ENCODE results near the gene LRRC52.

The LRRC52 gene

GRCh38 chr1:165543532-165544438 is at the start of gene LRRC52:
Gene LRRC52 (plus strand): TSS chr1:165544000. CDS start chr1:165544297, 297 bp downstream.
- Mint-ChIP-seq H3K36me3 (no peaks in the 10 kb centered on the region), H3K9me3 (no peaks in the 10 kb centered on the region), H3K4me1 (no peaks in the 10 kb centered on the region), H3K27ac (no peak within 1 kb of the TSS), H3K4me3 (no peak within 1 kb of the TSS), H3K27me3 (peaks cover 51% of the 10 kb centered on the region)
- CTCF ChIA-PET = no interaction called here
- no peak for DNase-seq

GRCh38 chr1:165494949-165495857 is 48.6 kb upstream of the LRRC52 start:
- no peak overlapping the region for H3K4me3 Mint-ChIP-seq
- H3K4me1 Mint-ChIP-seq = no peaks in the 10 kb centered on the region
- CTCF ChIA-PET = no interaction called here
- no peaks in the 10 kb centered on the region for H3K9me3 Mint-ChIP-seq
- no peaks in the 10 kb centered on the region for H3K36me3 Mint-ChIP-seq
- peaks cover 39% of the 10 kb centered on the region for H3K27me3 Mint-ChIP-seq
- no peak overlapping the region for H3K27ac Mint-ChIP-seq
- no peak for DNase-seq

GRCh38 chr1:165495858-165496205 is 48.0 kb upstream of the LRRC52 start:
- Mint-ChIP-seq H3K9me3 (no peaks in the 10 kb centered on the region), H3K36me3 (no peaks in the 10 kb centered on the region), H3K27me3 (peaks cover 37% of the 10 kb centered on the region), H3K4me1 (no peaks in the 10 kb centered on the region), H3K4me3 (no peak overlapping the region), H3K27ac (no peak overlapping the region)
- CTCF ChIA-PET = no interaction called here
- no peak for DNase-seq

- Mint-ChIP-seq H3K36me3 (no peaks in the 10 kb centered on the region), H3K4me1 (no peaks in the 10 kb centered on the region), H3K27me3 (peaks cover 41% of the 10 kb centered on the region), H3K27ac (no peak overlapping the region), H3K4me3 (no peak overlapping the region), H3K9me3 (no peaks in the 10 kb centered on the region)
- no peak for DNase-seq
- CTCF ChIA-PET = no interaction called here
Observed at GRCh38 chr1:165496501-165496900, 47.3 kb upstream of the LRRC52 start.

GRCh38 chr1:165497069-165498013 is 46.5 kb upstream of the LRRC52 start:
- H3K36me3 Mint-ChIP-seq = no peaks in the 10 kb centered on the region
- no peak for DNase-seq
- no peak overlapping the region for H3K4me3 Mint-ChIP-seq
- no peaks in the 10 kb centered on the region for H3K4me1 Mint-ChIP-seq
- CTCF ChIA-PET = no interaction called here
- H3K9me3 Mint-ChIP-seq = no peaks in the 10 kb centered on the region
- H3K27ac Mint-ChIP-seq = no peak overlapping the region
- peaks cover 41% of the 10 kb centered on the region for H3K27me3 Mint-ChIP-seq

- Mint-ChIP-seq H3K27ac (no peak overlapping the region), H3K4me3 (no peak overlapping the region), H3K9me3 (no peaks in the 10 kb centered on the region), H3K4me1 (no peaks in the 10 kb centered on the region), H3K36me3 (no peaks in the 10 kb centered on the region), H3K27me3 (peaks cover 22% of the 10 kb centered on the region)
- CTCF ChIA-PET = no interaction called here
- no peak for DNase-seq
Observed at GRCh38 chr1:165501330-165501969, 42.4 kb upstream of the LRRC52 start.

GRCh38 chr1:165501970-165502348 is 41.8 kb upstream of the LRRC52 start:
- H3K27me3 Mint-ChIP-seq = peaks cover 18% of the 10 kb centered on the region
- DNase-seq = no peak
- CTCF ChIA-PET = no interaction called here
- no peak overlapping the region for H3K27ac Mint-ChIP-seq
- no peak overlapping the region for H3K4me3 Mint-ChIP-seq
- no peaks in the 10 kb centered on the region for H3K9me3 Mint-ChIP-seq
- H3K4me1 Mint-ChIP-seq = no peaks in the 10 kb centered on the region
- H3K36me3 Mint-ChIP-seq = no peaks in the 10 kb centered on the region

- no peak for DNase-seq
- CTCF ChIA-PET = no interaction called here
- no peaks in the 10 kb centered on the region for H3K4me1 Mint-ChIP-seq
- no peaks in the 10 kb centered on the region for H3K9me3 Mint-ChIP-seq
- H3K4me3 Mint-ChIP-seq = no peak overlapping the region
- peaks cover 7% of the 10 kb centered on the region for H3K27me3 Mint-ChIP-seq
- no peaks in the 10 kb centered on the region for H3K36me3 Mint-ChIP-seq
- no peak overlapping the region for H3K27ac Mint-ChIP-seq
Observed at GRCh38 chr1:165507570-165507969, 36.2 kb upstream of the LRRC52 start.

- no peak for DNase-seq
- CTCF ChIA-PET = no interaction called here
- Mint-ChIP-seq H3K27me3 (peaks cover 12% of the 10 kb centered on the region), H3K36me3 (no peaks in the 10 kb centered on the region), H3K4me3 (no peak overlapping the region), H3K4me1 (no peaks in the 10 kb centered on the region), H3K9me3 (no peaks in the 10 kb centered on the region), H3K27ac (no peak overlapping the region)
Observed at GRCh38 chr1:165508291-165508690, 35.5 kb upstream of the LRRC52 start.

GRCh38 chr1:165512816-165513215 is 31.0 kb upstream of the LRRC52 start:
- Mint-ChIP-seq H3K4me1 (no peaks in the 10 kb centered on the region), H3K36me3 (no peaks in the 10 kb centered on the region), H3K9me3 (no peaks in the 10 kb centered on the region), H3K4me3 (no peak overlapping the region), H3K27me3 (peaks cover 21% of the 10 kb centered on the region), H3K27ac (no peak overlapping the region)
- CTCF ChIA-PET = no interaction called here
- DNase-seq = no peak

- CTCF ChIA-PET = no interaction called here
Observed at GRCh38 chr1:165516469-165516868, 27.3 kb upstream of the LRRC52 start.

GRCh38 chr1:165520646-165521045 is 23.2 kb upstream of the LRRC52 start:
- Mint-ChIP-seq H3K4me1 (no peaks in the 10 kb centered on the region), H3K27ac (no peak overlapping the region), H3K4me3 (no peak overlapping the region), H3K27me3 (peaks cover 23% of the 10 kb centered on the region), H3K36me3 (no peaks in the 10 kb centered on the region), H3K9me3 (peaks cover 3% of the 10 kb centered on the region)
- no peak for DNase-seq
- CTCF ChIA-PET = no interaction called here

More at GRCh38 chr1:165516469-165516868, 27.3 kb upstream of the LRRC52 start:
- Mint-ChIP-seq H3K27me3 (peaks cover 25% of the 10 kb centered on the region), H3K27ac (no peak overlapping the region), H3K4me1 (no peaks in the 10 kb centered on the region), H3K36me3 (no peaks in the 10 kb centered on the region), H3K9me3 (no peaks in the 10 kb centered on the region), H3K4me3 (no peak overlapping the region)
- DNase-seq = no peak

GRCh38 chr1:165524639-165525285 is 19.0 kb upstream of the LRRC52 start:
- CTCF ChIA-PET = no interaction called here
- Mint-ChIP-seq H3K36me3 (no peaks in the 10 kb centered on the region), H3K27ac (no peak overlapping the region), H3K9me3 (peaks cover 3% of the 10 kb centered on the region), H3K4me1 (no peaks in the 10 kb centered on the region), H3K4me3 (no peak overlapping the region), H3K27me3 (peaks cover 23% of the 10 kb centered on the region)
- DNase-seq = no peak
